Natural killer cell (primary cell): ENCODE data around the gene DDOST. TPM values are rescaled to one million over a fixed set of nuclear protein-coding genes. Genes with fewer than 3 reads are reported as not detected.

ENCODE experiments used
- ATAC-seq, 3 donors: fragments of 150-1000 bp in 2 of 3; fragments of 200-7000 bp in 1 of 3; cut with Tn5 transposase; 1 replicate in 1 of 3; 2 replicates in 2 of 3; pipeline ENCODE4 v1.10.0; 2021; ENCODE audit warnings: mild to moderate bottlenecking in 2 of 3, moderate library complexity in 2 of 3
- DNase-seq, 2 donors: peaks; one replicate each; pipeline versions ENCODE4 v3.0.0 to v3.0.0-alpha.2; 2013 to 2021; ENCODE audit warnings: mixed read lengths in 1 of 2
- H3K27ac ChIP-seq: one replicate; pipeline ENCODE4 v1.5.1; 2013; ENCODE audit warnings: mild to moderate bottlenecking, low read length
- H3K27me3 ChIP-seq: one replicate; pipeline ENCODE4 v1.6.1; 2013; ENCODE audit warnings: low read length; ENCODE audit not compliant: control insufficient read depth, insufficient read depth
- H3K36me3 ChIP-seq: one replicate; pipeline ENCODE4 v1.6.1; 2013; ENCODE audit warnings: low read length; ENCODE audit not compliant: control insufficient read depth, insufficient read depth
- H3K4me1 ChIP-seq: one replicate; pipeline ENCODE4 v1.6.1; 2013; ENCODE audit warnings: low read length; ENCODE audit not compliant: control insufficient read depth, insufficient read depth
- H3K4me3 ChIP-seq: one replicate; pipeline ENCODE4 v1.5.1; 2013; ENCODE audit warnings: low read length
- H3K9me3 ChIP-seq: one replicate; pipeline ENCODE4 v1.6.1; 2013; ENCODE audit warnings: low read length; ENCODE audit not compliant: control insufficient read depth, insufficient read depth
- H3K27ac Mint-ChIP-seq, 2 donors: one replicate each; pipeline ENCODE4 v1.8.0; 2022; ENCODE audit warnings: mild to moderate bottlenecking in 2 of 2, mixed read lengths in 2 of 2, moderate library complexity in 1 of 2
- H3K27me3 Mint-ChIP-seq, 2 donors: one replicate each; pipeline ENCODE4 v1.8.0; 2022; ENCODE audit warnings: low read depth in 2 of 2, mixed read lengths in 2 of 2
- H3K36me3 Mint-ChIP-seq: one replicate; pipeline ENCODE4 v1.8.0; 2022; ENCODE audit warnings: mixed read lengths
- H3K4me1 Mint-ChIP-seq, 2 donors: one replicate each; pipeline ENCODE4 v1.8.0; 2022; ENCODE audit warnings: mixed read lengths in 2 of 2
- H3K4me3 Mint-ChIP-seq: one replicate; pipeline ENCODE4 v1.8.0; 2022; ENCODE audit warnings: mild to moderate bottlenecking, moderate library complexity, mixed read lengths
- H3K9me3 Mint-ChIP-seq, 2 donors: one replicate each; pipeline ENCODE4 v1.8.0; 2022; ENCODE audit warnings: mixed read lengths in 2 of 2
- WGBS: methylation state at CpG from one replicate; pipeline ENCODE4 v1.1.7; 2013; ENCODE audit warnings: missing lambda C conversion rate; ENCODE audit not compliant: insufficient coverage; 5-methylcytosine and 5-hydroxymethylcytosine counted together
- intact Hi-C: fragments of 100-400 bp; cut with micrococcal nuclease; formaldehyde crosslinking; loops from one replicate; pipeline ENCODE4 v1.14.2; 2022
- total RNA-seq, 4 donors: library from RNA; stranded (reverse); fragments of 120-200 nt in 1 of 4; gene quantifications; one replicate each; pipeline versions ENCODE4 v1.2.3 to v1.2.4, GENCODE V29; 2013 to 2022
- TF ChIP-seq, protein P1 (sequence below): fragments of 200-600 bp; IDR thresholded peaks from one replicate; pipeline ENCODE4 v1.8.0; 2022; ENCODE audit warnings: antibody characterized with exemption

The DDOST gene
- total RNA-seq, 3 donors from 2014 or later (not counting 1 experiment from before 2014, with no cell fraction given): 137 to 158 (median 153) TPM

DNA sequence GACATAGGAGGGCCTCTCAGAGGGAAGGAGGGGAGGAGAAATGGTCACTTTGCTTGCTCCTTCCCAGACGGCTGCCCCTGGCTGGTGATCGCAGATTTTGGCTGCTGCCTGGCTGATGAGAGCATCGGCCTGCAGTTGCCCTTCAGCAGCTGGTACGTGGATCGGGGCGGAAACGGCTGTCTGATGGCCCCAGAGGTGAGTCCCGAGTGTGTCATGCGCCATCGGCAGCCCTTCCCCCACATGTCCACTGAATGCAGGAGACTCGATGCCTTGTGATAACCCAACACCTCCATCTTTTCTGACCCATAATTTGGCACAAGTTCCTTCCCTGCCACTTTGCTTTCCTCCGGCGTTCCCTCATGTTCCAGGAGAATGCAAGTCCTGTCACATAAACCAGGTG, 12.7 kb downstream of the DDOST start:
- WGBS: 96% methylated on average over 13 of the region's 13 CpGs
- H3K9me3 Mint-ChIP-seq: no peaks in the 10 kb centered on the region
- Histone ChIP-seq H3K9me3 (no peaks in the 10 kb centered on the region), H3K27me3 (no peaks in the 10 kb centered on the region), H3K4me3 (no peak overlapping the region), H3K27ac (no peak overlapping the region), H3K36me3 (peaks cover 51% of the 10 kb centered on the region), H3K4me1 (no peaks in the 10 kb centered on the region)
- H3K4me3 Mint-ChIP-seq: no peak overlapping the region
- H3K27ac Mint-ChIP-seq: peak overlapping the region; percentile 8 to 29
- TF ChIP-seq, protein P1, sequence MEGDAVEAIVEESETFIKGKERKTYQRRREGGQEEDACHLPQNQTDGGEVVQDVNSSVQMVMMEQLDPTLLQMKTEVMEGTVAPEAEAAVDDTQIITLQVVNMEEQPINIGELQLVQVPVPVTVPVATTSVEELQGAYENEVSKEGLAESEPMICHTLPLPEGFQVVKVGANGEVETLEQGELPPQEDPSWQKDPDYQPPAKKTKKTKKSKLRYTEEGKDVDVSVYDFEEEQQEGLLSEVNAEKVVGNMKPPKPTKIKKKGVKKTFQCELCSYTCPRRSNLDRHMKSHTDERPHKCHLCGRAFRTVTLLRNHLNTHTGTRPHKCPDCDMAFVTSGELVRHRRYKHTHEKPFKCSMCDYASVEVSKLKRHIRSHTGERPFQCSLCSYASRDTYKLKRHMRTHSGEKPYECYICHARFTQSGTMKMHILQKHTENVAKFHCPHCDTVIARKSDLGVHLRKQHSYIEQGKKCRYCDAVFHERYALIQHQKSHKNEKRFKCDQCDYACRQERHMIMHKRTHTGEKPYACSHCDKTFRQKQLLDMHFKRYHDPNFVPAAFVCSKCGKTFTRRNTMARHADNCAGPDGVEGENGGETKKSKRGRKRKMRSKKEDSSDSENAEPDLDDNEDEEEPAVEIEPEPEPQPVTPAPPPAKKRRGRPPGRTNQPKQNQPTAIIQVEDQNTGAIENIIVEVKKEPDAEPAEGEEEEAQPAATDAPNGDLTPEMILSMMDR: no peak
- H3K27me3 Mint-ChIP-seq: no peaks in the 10 kb centered on the region
- peaks cover 20% of the 10 kb centered on the region for H3K36me3 Mint-ChIP-seq
- intact Hi-C loops: no loop called here
- no peak for ATAC-seq
- no peak for DNase-seq
- peaks cover 0 to 11% of the 10 kb centered on the region in 2 donors for H3K4me1 Mint-ChIP-seq

DNA sequence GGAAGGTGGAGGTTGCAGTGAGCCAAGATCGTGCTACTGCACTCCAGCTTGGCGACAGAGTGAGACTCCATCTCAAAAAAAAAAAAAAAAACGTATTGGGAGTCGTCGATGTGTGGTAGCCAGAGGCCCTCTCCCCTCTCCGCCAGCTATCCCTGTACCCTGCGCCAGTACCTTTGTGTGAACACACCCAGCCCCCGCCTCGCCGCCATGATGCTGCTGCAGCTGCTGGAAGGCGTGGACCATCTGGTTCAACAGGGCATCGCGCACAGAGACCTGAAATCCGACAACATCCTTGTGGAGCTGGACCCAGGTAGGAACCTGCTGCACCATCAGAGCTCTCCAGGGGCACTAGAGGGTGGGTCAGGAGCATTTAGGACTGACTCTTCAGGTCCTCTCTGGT, 15.8 kb downstream of the DDOST start:
- Histone ChIP-seq H3K4me1 (no peaks in the 10 kb centered on the region), H3K4me3 (no peak overlapping the region), H3K27ac (no peak overlapping the region), H3K9me3 (no peaks in the 10 kb centered on the region), H3K36me3 (peaks cover 38% of the 10 kb centered on the region), H3K27me3 (no peaks in the 10 kb centered on the region)
- TF ChIP-seq, protein P1: no peak
- Mint-ChIP-seq H3K4me3 (no peak overlapping the region), H3K27ac (no peak overlapping the region), H3K4me1 (peaks cover under 1 to 7% of the 10 kb centered on the region in 2 donors), H3K36me3 (peaks cover 12% of the 10 kb centered on the region), H3K9me3 (no peaks in the 10 kb centered on the region), H3K27me3 (no peaks in the 10 kb centered on the region)
- intact Hi-C loops: no loop called here
- ATAC-seq: no peak
- no peak for DNase-seq
- WGBS: 90% methylated on average over 14 of the region's 14 CpGs

DNA sequence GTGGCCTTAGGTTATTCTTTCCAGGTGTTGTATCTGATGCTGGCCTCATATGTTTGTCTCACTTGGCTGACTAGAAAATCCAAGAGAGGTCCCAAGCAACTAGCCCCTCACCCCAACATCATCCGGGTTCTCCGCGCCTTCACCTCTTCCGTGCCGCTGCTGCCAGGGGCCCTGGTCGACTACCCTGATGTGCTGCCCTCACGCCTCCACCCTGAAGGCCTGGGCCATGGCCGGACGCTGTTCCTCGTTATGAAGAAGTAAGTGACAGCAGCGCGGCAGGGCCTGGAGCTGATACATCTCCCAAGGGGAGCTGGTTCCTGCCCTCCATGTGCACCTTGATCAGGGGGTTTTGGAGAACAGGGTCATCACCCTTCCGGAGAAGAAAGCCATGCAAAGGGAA, 16.8 kb downstream of the DDOST start:
- DNase-seq: no peak
- Histone ChIP-seq H3K4me3 (no peak overlapping the region), H3K4me1 (no peaks in the 10 kb centered on the region), H3K36me3 (peaks cover 36% of the 10 kb centered on the region), H3K27ac (no peak overlapping the region), H3K27me3 (no peaks in the 10 kb centered on the region), H3K9me3 (no peaks in the 10 kb centered on the region)
- H3K27me3 Mint-ChIP-seq: no peaks in the 10 kb centered on the region
- peaks cover 2% of the 10 kb centered on the region for H3K36me3 Mint-ChIP-seq
- H3K4me1 Mint-ChIP-seq: peaks cover 6 to 7% of the 10 kb centered on the region in 2 donors
- intact Hi-C loops: no loop called here
- 94% methylated on average over 13 of the region's 13 CpGs for WGBS
- no peak overlapping the region for H3K27ac Mint-ChIP-seq
- ATAC-seq: no peak
- no peaks in the 10 kb centered on the region for H3K9me3 Mint-ChIP-seq
- TF ChIP-seq, protein P1: no peak
- H3K4me3 Mint-ChIP-seq: no peak overlapping the region

DNA sequence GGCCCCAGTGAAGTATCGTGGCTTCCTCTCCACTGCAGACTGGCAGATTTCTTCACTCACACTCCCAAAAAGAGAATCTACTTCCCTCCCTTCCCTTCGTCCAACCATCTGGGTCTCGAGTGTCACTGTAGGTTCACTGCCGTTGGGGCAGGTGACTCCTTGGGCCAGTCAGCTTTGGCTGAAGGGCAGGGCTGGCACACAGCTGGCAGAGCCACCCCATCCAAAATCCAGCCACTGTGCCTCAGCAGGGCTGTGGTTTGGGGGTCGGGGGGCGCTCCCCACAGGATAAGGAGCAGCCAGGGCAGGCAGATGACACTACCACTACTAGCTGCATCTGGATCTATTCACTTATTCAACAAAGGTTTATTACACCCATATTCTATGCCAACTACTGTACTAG, 18.1 kb downstream of the DDOST start:
- no peaks in the 10 kb centered on the region for H3K9me3 ChIP-seq
- H3K4me3 ChIP-seq: no peak overlapping the region
- 73% methylated on average over 6 of the region's 6 CpGs for WGBS
- no peaks in the 10 kb centered on the region for H3K27me3 ChIP-seq
- Mint-ChIP-seq H3K27ac (no peak overlapping the region), H3K4me1 (peaks cover 6 to 7% of the 10 kb centered on the region in 2 donors), H3K9me3 (no peaks in the 10 kb centered on the region), H3K4me3 (no peak overlapping the region), H3K27me3 (no peaks in the 10 kb centered on the region), H3K36me3 (no peaks in the 10 kb centered on the region)
- intact Hi-C loops: no loop called here
- H3K36me3 ChIP-seq: peaks cover 31% of the 10 kb centered on the region
- DNase-seq: no peak
- H3K27ac ChIP-seq: no peak overlapping the region
- ATAC-seq: no peak
- H3K4me1 ChIP-seq: no peaks in the 10 kb centered on the region
- TF ChIP-seq, protein P1: no peak
